ENCODE results near the gene SNAP29. TPM values are rescaled to one million over a fixed set of nuclear protein-coding genes. Genes with fewer than 3 reads are reported as not detected.

SNAP29 gene
- total RNA-seq, 1 experiment from 2014 or later: 17.9 TPM

DNA sequence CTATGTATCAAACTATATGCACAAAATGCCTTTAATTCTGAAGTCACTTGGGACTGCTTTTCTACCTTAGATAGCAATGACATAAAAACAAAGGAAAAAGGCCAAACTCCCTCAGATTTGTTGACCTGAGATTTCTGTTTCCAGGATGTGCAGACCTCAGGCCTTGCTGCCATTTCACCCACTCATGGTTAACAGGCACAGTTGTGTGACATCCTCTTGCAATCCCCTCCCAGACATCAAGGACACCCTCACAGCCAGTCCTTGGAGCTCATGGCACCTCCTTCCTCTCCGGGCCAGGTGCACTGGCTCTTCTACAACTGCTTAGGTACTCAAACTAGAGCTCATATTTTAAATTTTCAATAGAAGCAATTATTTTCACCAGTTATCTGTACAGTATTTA, 47.6 kb upstream of the SNAP29 start:
- Histone ChIP-seq H4K91ac (ENCODE audit: insufficient read length, low read depth, low read length) (no peak overlapping the region), H3K79me2 (ENCODE audit: insufficient read depth, low read length) (no peaks in the 10 kb centered on the region)
- H3K9me3 Mint-ChIP-seq: no peaks in the 10 kb centered on the region

More for the DNA sequence above, 47.6 kb upstream of the SNAP29 start:
- Mint-ChIP-seq H3K4me1 (no peaks in the 10 kb centered on the region; a peak in 2 of 4 replicates), H3K27ac (no peak overlapping the region), H3K36me3 (ENCODE audit: insufficient read depth in 1 of 3, low read depth in 3 of 3) (peaks cover 6 to 54% (median 27%) of the 10 kb centered on the region in 3 experiments; a peak in 6 of 7 replicates), H3K4me3 (no peak overlapping the region), H3K27me3 (ENCODE audit: low read depth) (no peaks in the 10 kb centered on the region)
- no peak overlapping the region for H4K5ac ChIP-seq (ENCODE audit: insufficient read length, low read depth, low read length)
- H2AK5ac ChIP-seq (ENCODE audit: insufficient read length, low read length): no peak overlapping the region
- no peaks in the 10 kb centered on the region for H4K20me1 ChIP-seq (ENCODE audit: control insufficient read depth, insufficient read depth, insufficient read length)
- H3K4me1 ChIP-seq (ENCODE audit: insufficient read depth, low read length): no peaks in the 10 kb centered on the region
- H3K23me2 ChIP-seq (ENCODE audit: insufficient read length, low read depth, low read length, poor library complexity, severe bottlenecking): no peaks in the 10 kb centered on the region
- no peaks in the 10 kb centered on the region for H3K27me3 ChIP-seq (ENCODE audit: insufficient read depth, low read length)
- H4K8ac ChIP-seq (replicated peaks; ENCODE audit: insufficient read length, low read depth, low read length): no peak overlapping the region
- H3K14ac ChIP-seq (ENCODE audit: insufficient read depth, low read length): no peak overlapping the region
- H3K27ac ChIP-seq (ENCODE audit: insufficient read length, low read depth, low read length): no peak overlapping the region
- TF ChIP-seq, protein P1, sequence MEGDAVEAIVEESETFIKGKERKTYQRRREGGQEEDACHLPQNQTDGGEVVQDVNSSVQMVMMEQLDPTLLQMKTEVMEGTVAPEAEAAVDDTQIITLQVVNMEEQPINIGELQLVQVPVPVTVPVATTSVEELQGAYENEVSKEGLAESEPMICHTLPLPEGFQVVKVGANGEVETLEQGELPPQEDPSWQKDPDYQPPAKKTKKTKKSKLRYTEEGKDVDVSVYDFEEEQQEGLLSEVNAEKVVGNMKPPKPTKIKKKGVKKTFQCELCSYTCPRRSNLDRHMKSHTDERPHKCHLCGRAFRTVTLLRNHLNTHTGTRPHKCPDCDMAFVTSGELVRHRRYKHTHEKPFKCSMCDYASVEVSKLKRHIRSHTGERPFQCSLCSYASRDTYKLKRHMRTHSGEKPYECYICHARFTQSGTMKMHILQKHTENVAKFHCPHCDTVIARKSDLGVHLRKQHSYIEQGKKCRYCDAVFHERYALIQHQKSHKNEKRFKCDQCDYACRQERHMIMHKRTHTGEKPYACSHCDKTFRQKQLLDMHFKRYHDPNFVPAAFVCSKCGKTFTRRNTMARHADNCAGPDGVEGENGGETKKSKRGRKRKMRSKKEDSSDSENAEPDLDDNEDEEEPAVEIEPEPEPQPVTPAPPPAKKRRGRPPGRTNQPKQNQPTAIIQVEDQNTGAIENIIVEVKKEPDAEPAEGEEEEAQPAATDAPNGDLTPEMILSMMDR (conservative IDR thresholded peaks at IDR 0.05): no peak
- H2BK15ac ChIP-seq (ENCODE audit: low read depth, low read length): no peak overlapping the region
- DNase-seq: no peak
- H2BK5ac ChIP-seq (ENCODE audit: insufficient read length, low read length): no peak overlapping the region
- H3K9ac ChIP-seq (ENCODE audit: extremely low read depth, insufficient read length, low read length): no peak overlapping the region
- no peak overlapping the region for H3K4me2 ChIP-seq (ENCODE audit: insufficient read depth, insufficient read length, low read length)
- no peaks in the 10 kb centered on the region for H3K9me3 ChIP-seq (ENCODE audit: control insufficient read depth, low read depth, low read length)
- H3K18ac ChIP-seq (ENCODE audit: insufficient read length, low read depth, low read length): no peak overlapping the region
- no peaks in the 10 kb centered on the region for H3K79me1 ChIP-seq (ENCODE audit: insufficient read depth, low read depth, low read length, poor library complexity, severe bottlenecking)
- H2BK20ac ChIP-seq (ENCODE audit: low read depth, low read length, poor library complexity, severe bottlenecking): no peak overlapping the region
- no peak overlapping the region for H2BK12ac ChIP-seq (ENCODE audit: insufficient read length, low read depth, low read length)
- H2AFZ ChIP-seq (ENCODE audit: low read length): no peak overlapping the region
- H3K23ac ChIP-seq (ENCODE audit: insufficient read length, low read depth, low read length): no peak overlapping the region
- no peak overlapping the region for H3T11ph ChIP-seq (ENCODE audit: low read length)
- H2BK120ac ChIP-seq (ENCODE audit: low read depth, low read length, poor library complexity, severe bottlenecking): no peak overlapping the region
- H3K56ac ChIP-seq (ENCODE audit: insufficient read length, low read depth, low read length): no peak overlapping the region
- no CpG with 5 or more reads among the region's 1 CpG for WGBS (ENCODE audit: extremely low coverage, insufficient read length, low lambda C conversion rate)
- no peak overlapping the region for H3K4ac ChIP-seq (ENCODE audit: low read depth, low read length)

All from H9 (cell line).